ENCODE measurements around the gene IFFO2. TPM values are rescaled to one million over a fixed set of nuclear protein-coding genes. Genes with fewer than 3 reads are reported as not detected.
"Not testable (repeated sequence)": the region's sequence is repeated elsewhere in the genome, so short reads cannot be mapped to it uniquely, and the experiment has no call there.

IFFO2 gene
- total RNA-seq, 1 experiment from 2014 or later, result 18.7 TPM

DNA sequence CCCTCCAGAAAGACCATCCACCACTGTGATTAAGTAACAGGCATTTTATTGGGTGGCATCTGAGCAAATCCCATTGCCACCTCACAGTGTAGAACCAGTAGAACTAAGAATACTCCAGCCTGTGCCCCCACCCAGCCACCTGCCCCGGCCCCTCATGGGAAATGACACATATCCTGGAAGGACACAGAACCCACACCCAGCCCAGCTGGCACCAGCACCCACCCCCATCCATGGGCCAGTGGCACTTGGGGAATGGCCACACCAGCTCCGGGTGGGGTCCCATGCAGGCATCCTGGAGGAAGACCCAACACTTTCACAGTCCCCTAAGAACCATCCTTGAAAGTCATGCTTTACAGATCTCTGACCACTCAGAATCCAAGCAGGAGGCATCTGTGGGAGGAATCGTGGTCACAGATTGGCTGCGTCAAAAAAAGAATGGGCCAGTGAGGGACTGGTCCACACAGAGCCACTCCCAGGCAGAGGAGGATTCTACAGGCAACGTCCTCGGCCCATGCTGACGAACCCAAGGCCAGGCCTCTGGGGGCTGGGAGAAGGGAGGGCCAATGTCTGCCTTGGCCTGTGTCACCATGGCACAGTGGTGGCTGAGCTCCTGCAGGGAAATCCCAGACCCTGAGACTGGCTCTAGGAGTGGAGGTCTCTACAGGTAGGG is 84.9 kb downstream of the IFFO2 start:
- CTCF ChIA-PET, result no interaction called here
- TF ChIP-seq, protein P1, sequence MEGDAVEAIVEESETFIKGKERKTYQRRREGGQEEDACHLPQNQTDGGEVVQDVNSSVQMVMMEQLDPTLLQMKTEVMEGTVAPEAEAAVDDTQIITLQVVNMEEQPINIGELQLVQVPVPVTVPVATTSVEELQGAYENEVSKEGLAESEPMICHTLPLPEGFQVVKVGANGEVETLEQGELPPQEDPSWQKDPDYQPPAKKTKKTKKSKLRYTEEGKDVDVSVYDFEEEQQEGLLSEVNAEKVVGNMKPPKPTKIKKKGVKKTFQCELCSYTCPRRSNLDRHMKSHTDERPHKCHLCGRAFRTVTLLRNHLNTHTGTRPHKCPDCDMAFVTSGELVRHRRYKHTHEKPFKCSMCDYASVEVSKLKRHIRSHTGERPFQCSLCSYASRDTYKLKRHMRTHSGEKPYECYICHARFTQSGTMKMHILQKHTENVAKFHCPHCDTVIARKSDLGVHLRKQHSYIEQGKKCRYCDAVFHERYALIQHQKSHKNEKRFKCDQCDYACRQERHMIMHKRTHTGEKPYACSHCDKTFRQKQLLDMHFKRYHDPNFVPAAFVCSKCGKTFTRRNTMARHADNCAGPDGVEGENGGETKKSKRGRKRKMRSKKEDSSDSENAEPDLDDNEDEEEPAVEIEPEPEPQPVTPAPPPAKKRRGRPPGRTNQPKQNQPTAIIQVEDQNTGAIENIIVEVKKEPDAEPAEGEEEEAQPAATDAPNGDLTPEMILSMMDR (IDR thresholded peaks at IDR 0.05; ENCODE audit: insufficient read depth in 1 of 2, low read depth in 1 of 2, low read length in 1 of 2, severe bottlenecking in 1 of 2, unreplicated experiment in 1 of 2), result no peak
- intact Hi-C loops (cut with micrococcal nuclease; ENCODE audit: unreplicated experiment), result no loop called here
- no peaks in the 10 kb centered on the region for H3K27me3 ChIP-seq (replicated peaks; ENCODE audit: control insufficient read depth, insufficient read depth, low read length)
- Mint-ChIP-seq H3K36me3 (ENCODE audit: insufficient read depth, unreplicated experiment) (no peaks in the 10 kb centered on the region), H3K4me3 (ENCODE audit: unreplicated experiment) (no peak overlapping the region), H3K4me1 (ENCODE audit: low read depth, unreplicated experiment) (no peaks in the 10 kb centered on the region), H3K9me3 (ENCODE audit: unreplicated experiment) (no peaks in the 10 kb centered on the region), H3K27me3 (ENCODE audit: insufficient read depth, unreplicated experiment) (no peaks in the 10 kb centered on the region), H3K27ac (ENCODE audit: unreplicated experiment) (no peak overlapping the region)
- POLR2A ChIA-PET, result no interaction called here
- no peak overlapping the region for H3K4me3 ChIP-seq (ENCODE audit: low read depth, low read length)
- DNase-seq, result no peak
- no TSS peak for BruUV-seq (replicated peaks)
- no peaks in the 10 kb centered on the region for H3K4me1 ChIP-seq
- H3K9me3 ChIP-seq, result no peaks in the 10 kb centered on the region
- no peaks in the 10 kb centered on the region for H3K36me3 ChIP-seq (ENCODE audit: control insufficient read depth, insufficient read depth, low read length)

DNA sequence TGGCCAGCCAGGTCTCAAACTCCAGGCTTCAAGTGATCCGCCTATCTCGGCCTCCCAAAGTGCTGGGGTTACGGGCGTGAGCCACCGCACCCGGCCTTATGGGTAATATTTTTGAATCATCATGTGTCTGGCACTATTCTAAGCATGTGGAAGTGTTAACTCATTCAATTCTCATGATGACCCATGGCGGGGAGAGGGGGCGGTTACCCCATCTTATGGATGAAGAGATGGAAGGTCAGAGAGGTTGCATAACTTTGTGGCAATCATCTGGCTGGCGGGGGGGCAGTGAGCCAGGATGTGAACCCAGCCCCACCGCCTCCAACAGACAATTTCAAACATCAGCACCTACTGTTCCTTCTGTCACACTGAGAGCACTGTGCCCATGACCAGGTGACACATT is 85.5 kb downstream of the IFFO2 start:
- POLR2A ChIA-PET, result no interaction called here
- intact Hi-C loops (cut with micrococcal nuclease; ENCODE audit: unreplicated experiment), result no loop called here
- no peak for DNase-seq

DNA sequence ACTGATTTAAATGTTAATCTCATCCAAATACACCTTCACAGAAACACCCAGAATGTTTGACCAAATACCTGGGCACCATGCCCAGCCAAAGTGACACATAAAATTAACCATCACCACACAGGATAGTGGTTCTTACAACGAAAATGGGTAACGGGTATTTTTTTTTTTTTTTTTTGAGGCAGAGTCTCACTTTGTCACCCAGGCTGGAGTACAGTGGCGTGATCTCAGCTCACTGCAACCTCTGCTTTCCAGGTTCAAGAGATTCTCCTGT is 85.9 kb downstream of the IFFO2 start:
- H3K27ac Mint-ChIP-seq (ENCODE audit: unreplicated experiment); intact Hi-C loops (cut with micrococcal nuclease; ENCODE audit: unreplicated experiment); H3K36me3 ChIP-seq (ENCODE audit: control insufficient read depth, insufficient read depth, low read length); H3K9me3 ChIP-seq; H3K4me3 Mint-ChIP-seq (ENCODE audit: unreplicated experiment); H3K9me3 Mint-ChIP-seq (ENCODE audit: unreplicated experiment); H3K4me1 ChIP-seq; H3K36me3 Mint-ChIP-seq (ENCODE audit: insufficient read depth, unreplicated experiment); H3K27me3 Mint-ChIP-seq (ENCODE audit: insufficient read depth, unreplicated experiment); H3K4me1 Mint-ChIP-seq (ENCODE audit: low read depth, unreplicated experiment); BruUV-seq (replicated peaks); H3K4me3 ChIP-seq (ENCODE audit: low read depth, low read length); H3K27me3 ChIP-seq (replicated peaks; ENCODE audit: control insufficient read depth, insufficient read depth, low read length); POLR2A ChIA-PET; DNase-seq: not testable (repeated sequence)
- CTCF ChIA-PET, result interaction anchor here (0.7 kb wide), 1 partner anchor 168 kb away, joined by 3 read pairs; no protein-coding TSS in a partner anchor

More for the DNA sequence above, 85.5 kb downstream of the IFFO2 start:
- Mint-ChIP-seq H3K36me3 (ENCODE audit: insufficient read depth, unreplicated experiment) (no peaks in the 10 kb centered on the region), H3K4me1 (ENCODE audit: low read depth, unreplicated experiment) (no peaks in the 10 kb centered on the region), H3K27ac (ENCODE audit: unreplicated experiment) (no peak overlapping the region), H3K27me3 (ENCODE audit: insufficient read depth, unreplicated experiment) (no peaks in the 10 kb centered on the region), H3K4me3 (ENCODE audit: unreplicated experiment) (no peak overlapping the region), H3K9me3 (ENCODE audit: unreplicated experiment) (no peaks in the 10 kb centered on the region)
- BruUV-seq (replicated peaks), result no TSS peak
- Histone ChIP-seq H3K27me3 (replicated peaks; ENCODE audit: control insufficient read depth, insufficient read depth, low read length) (no peaks in the 10 kb centered on the region), H3K36me3 (ENCODE audit: control insufficient read depth, insufficient read depth, low read length) (no peaks in the 10 kb centered on the region), H3K4me3 (ENCODE audit: low read depth, low read length) (no peak overlapping the region), H3K9me3 (no peaks in the 10 kb centered on the region), H3K4me1 (no peaks in the 10 kb centered on the region)
- TF ChIP-seq, protein P1 (IDR thresholded peaks at IDR 0.05; ENCODE audit: insufficient read depth in 1 of 2, low read depth in 1 of 2, low read length in 1 of 2, severe bottlenecking in 1 of 2, unreplicated experiment in 1 of 2), result no peak
- CTCF ChIA-PET, result interaction anchor here (0.7 kb wide), 1 partner anchor 168 kb away, joined by 3 read pairs; no protein-coding TSS in a partner anchor
